DND-41 (cell line): ENCODE data around the gene RHPN2.

ENCODE experiments used
- ATAC-seq: fragments of 200-7000 bp; cut with Tn5 transposase; 3 replicates; pipeline ENCODE4 v1.9.1; 2021; ENCODE audit warnings: low read depth; ENCODE audit not compliant: insufficient read depth
- DNase-seq: peaks from one replicate; pipeline ENCODE4 v3.0.0-alpha.2; 2020
- H2AFZ ChIP-seq: 2 replicates; pipeline ENCODE4 v1.6.0; 2012; ENCODE audit warnings: low read depth, low read length
- H3K27ac ChIP-seq: 2 replicates; pipeline ENCODE4 v1.5.1; 2012; ENCODE audit warnings: low read length, inconsistent platforms
- H3K27me3 ChIP-seq: fragments of 200-600 bp; sonication (generic); 2 replicates; pipeline ENCODE4 v1.6.0; 2012; ENCODE audit warnings: low read length, mild to moderate bottlenecking, inconsistent platforms; ENCODE audit not compliant: insufficient read depth, poor library complexity
- H3K36me3 ChIP-seq: 2 replicates; pipeline ENCODE4 v1.5.1; 2012; ENCODE audit warnings: low read length, inconsistent platforms; ENCODE audit not compliant: insufficient read depth
- H3K4me1 ChIP-seq: 2 replicates; pipeline ENCODE4 v1.5.1; 2012; ENCODE audit warnings: mild to moderate bottlenecking, low read length; ENCODE audit not compliant: insufficient read depth
- H3K4me2 ChIP-seq: 2 replicates; pipeline ENCODE4 v1.6.0; 2012; ENCODE audit warnings: mild to moderate bottlenecking, moderate library complexity, low read length, inconsistent platforms; ENCODE audit not compliant: insufficient read depth
- H3K4me3 ChIP-seq, 2 experiments: fragments of 200-600 bp in 1 of 2; shearing (Covaris generic) in 1 of 2; 2 replicates each; pipeline ENCODE4 v1.5.1; 2012 to 2016; ENCODE audit warnings: inconsistent platforms in 2 of 2, low read length in 2 of 2, mild to moderate bottlenecking in 2 of 2, low read depth in 1 of 2, moderate library complexity in 1 of 2
- H3K79me2 ChIP-seq: 2 replicates; pipeline ENCODE4 v1.6.0; 2012; ENCODE audit warnings: low read length, inconsistent platforms; ENCODE audit not compliant: insufficient read depth
- H3K9ac ChIP-seq: 2 replicates; pipeline ENCODE4 v1.6.0; 2012; ENCODE audit warnings: low read depth, mild to moderate bottlenecking, inconsistent platforms, low read length, moderate library complexity
- H3K9me3 ChIP-seq: 2 replicates; pipeline ENCODE4 v1.5.1; 2012; ENCODE audit warnings: low read length, moderate library complexity, mild to moderate bottlenecking, inconsistent platforms; ENCODE audit not compliant: insufficient read depth, severe bottlenecking
- H4K20me1 ChIP-seq: 2 replicates; pipeline ENCODE4 v1.6.0; 2012; ENCODE audit warnings: low read length; ENCODE audit not compliant: insufficient read depth
- EZH2 ChIP-seq: IDR thresholded peaks from 3 replicates; pipeline ENCODE4 v1.6.1; 2012; ENCODE audit warnings: borderline replicate concordance, low read depth, mild to moderate bottlenecking, moderate library complexity, low read length, inconsistent platforms; ENCODE audit not compliant: severe bottlenecking
- TF ChIP-seq, protein P1 (sequence below): IDR thresholded peaks from 2 replicates; pipeline ENCODE4 v1.5.1; 2012; ENCODE audit warnings: borderline replicate concordance, low read length, moderate library complexity, mild to moderate bottlenecking; ENCODE audit not compliant: poor library complexity, severe bottlenecking; ENCODE audit errors: extremely low read depth

Gene RHPN2

DNA sequence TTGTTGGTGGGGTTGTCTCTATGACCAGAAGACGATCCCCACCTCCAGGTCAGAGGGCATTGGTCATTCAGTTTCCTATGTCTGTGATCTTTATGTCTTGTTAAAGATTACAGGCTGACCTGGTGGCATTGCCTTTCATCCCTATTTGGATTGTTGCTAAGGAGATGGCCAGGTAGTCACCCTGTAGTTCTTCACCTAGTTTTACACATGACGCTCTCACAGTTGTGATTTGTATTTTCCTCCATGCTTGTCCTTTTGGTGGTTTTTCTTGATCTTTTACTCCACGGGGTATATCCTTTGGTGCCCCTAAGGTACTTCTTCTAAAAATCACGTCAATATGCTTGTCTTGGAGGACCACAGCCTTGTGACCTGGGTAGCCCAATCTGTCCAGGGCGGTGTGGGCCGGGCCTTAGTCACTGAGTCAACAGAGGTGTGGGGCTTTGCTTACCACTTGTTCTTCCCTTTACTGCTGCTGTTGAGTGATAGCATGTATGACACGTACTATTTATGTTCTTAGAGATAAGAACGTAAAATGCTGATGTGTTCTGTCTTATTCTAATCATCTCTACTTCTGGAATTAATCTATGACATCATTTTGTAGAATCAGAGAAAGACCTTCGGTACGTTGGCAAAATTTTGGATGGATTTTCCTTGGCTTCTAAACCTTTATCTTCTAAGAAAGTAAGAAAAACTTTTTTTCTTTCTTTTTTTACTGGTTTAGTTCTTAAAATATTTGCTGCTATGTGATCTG lies 36.4 kb upstream of the RHPN2 start:
- no peaks in the 10 kb centered on the region for H3K27me3 ChIP-seq
- no peaks in the 10 kb centered on the region for H4K20me1 ChIP-seq
- no peak overlapping the region for H3K27ac ChIP-seq
- no peak overlapping the region for H3K4me2 ChIP-seq
- no peaks in the 10 kb centered on the region for H3K9me3 ChIP-seq
- ATAC-seq, result no peak
- H3K36me3 ChIP-seq, result peaks cover 37% of the 10 kb centered on the region
- no peak overlapping the region for H2AFZ ChIP-seq
- TF ChIP-seq, protein P1, sequence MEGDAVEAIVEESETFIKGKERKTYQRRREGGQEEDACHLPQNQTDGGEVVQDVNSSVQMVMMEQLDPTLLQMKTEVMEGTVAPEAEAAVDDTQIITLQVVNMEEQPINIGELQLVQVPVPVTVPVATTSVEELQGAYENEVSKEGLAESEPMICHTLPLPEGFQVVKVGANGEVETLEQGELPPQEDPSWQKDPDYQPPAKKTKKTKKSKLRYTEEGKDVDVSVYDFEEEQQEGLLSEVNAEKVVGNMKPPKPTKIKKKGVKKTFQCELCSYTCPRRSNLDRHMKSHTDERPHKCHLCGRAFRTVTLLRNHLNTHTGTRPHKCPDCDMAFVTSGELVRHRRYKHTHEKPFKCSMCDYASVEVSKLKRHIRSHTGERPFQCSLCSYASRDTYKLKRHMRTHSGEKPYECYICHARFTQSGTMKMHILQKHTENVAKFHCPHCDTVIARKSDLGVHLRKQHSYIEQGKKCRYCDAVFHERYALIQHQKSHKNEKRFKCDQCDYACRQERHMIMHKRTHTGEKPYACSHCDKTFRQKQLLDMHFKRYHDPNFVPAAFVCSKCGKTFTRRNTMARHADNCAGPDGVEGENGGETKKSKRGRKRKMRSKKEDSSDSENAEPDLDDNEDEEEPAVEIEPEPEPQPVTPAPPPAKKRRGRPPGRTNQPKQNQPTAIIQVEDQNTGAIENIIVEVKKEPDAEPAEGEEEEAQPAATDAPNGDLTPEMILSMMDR, result no peak
- TF ChIP-seq EZH2, result no peak
- H3K4me3 ChIP-seq, result no peak overlapping the region
- no peaks in the 10 kb centered on the region for H3K4me1 ChIP-seq
- H3K9ac ChIP-seq, result no peak overlapping the region
- DNase-seq, result no peak
- no peaks in the 10 kb centered on the region for H3K79me2 ChIP-seq

DNA sequence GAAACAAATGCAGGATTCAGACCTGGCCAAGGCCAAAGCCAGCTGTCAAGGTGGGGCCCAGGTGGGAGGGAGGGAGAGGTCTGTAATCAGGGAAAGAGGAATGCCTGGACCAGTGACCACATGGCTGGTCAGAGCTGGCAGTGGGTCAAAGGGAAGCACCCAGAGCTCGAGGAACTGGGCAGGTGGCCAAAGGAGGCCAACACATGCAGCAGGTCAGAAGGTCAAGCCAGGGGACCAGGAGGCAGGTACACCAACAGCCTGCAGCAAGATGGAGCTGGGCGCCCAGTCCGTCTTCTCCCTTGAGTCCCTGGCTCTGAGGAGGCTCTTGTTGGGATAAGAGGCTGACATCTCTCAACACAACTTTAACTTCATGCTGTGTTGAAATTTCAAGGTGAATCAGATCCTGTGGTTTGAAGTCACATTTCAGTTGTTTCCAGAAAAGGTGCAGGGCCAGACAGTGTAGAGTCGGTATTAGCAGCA lies 33.4 kb upstream of the RHPN2 start:
- H3K79me2 ChIP-seq, result no peaks in the 10 kb centered on the region
- ATAC-seq (no peak), DNase-seq (no peak)
- H3K4me2 ChIP-seq, result no peak overlapping the region
- no peaks in the 10 kb centered on the region for H3K27me3 ChIP-seq
- no peak overlapping the region for H3K27ac ChIP-seq
- H3K4me3 ChIP-seq, result no peak overlapping the region
- H3K36me3 ChIP-seq, result peaks cover 53% of the 10 kb centered on the region
- H3K9ac ChIP-seq, result no peak overlapping the region
- no peak overlapping the region for H2AFZ ChIP-seq
- TF ChIP-seq, protein P1, result no peak
- no peak for TF ChIP-seq EZH2
- H4K20me1 ChIP-seq, result no peaks in the 10 kb centered on the region
- no peaks in the 10 kb centered on the region for H3K9me3 ChIP-seq
- no peaks in the 10 kb centered on the region for H3K4me1 ChIP-seq

DNA sequence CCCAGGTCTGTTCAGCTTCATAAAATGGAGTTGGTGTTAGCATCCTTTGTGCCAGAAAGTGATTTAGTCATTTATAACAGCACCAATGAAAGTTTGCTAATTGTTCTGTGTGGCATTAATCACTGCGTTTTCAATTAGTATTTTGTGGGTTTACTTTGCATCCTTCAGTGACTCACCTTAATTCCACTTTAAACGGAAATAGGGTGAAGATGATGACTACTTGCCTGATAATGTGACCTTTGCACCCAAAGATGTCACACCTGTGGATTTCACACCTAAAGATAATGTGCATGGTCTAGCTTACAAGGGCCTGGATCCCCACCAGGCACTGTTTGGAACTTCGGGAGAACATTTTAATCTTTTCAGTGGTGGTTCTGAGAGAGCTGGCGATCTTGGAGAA lies 31.3 kb upstream of the RHPN2 start:
- no peak overlapping the region for H3K4me2 ChIP-seq
- H3K9ac ChIP-seq, result no peak overlapping the region
- H3K27me3 ChIP-seq, result no peaks in the 10 kb centered on the region
- H3K79me2 ChIP-seq, result no peaks in the 10 kb centered on the region
- DNase-seq (no peak), ATAC-seq (no peak)
- H3K9me3 ChIP-seq, result no peaks in the 10 kb centered on the region
- H3K27ac ChIP-seq, result no peak overlapping the region
- H4K20me1 ChIP-seq, result no peaks in the 10 kb centered on the region
- H3K4me1 ChIP-seq, result no peaks in the 10 kb centered on the region
- no peak overlapping the region for H2AFZ ChIP-seq
- peaks cover 58% of the 10 kb centered on the region for H3K36me3 ChIP-seq
- no peak overlapping the region for H3K4me3 ChIP-seq
- TF ChIP-seq EZH2, result no peak
- TF ChIP-seq, protein P1, result no peak
